HG03521 (cell line): ENCODE data around the gene SLC25A13.
"Not testable (repeated sequence)": the region's sequence is repeated elsewhere in the genome, so short reads cannot be mapped to it uniquely, and the experiment has no call there.

Experiments
- ATAC-seq: cut with Tn5 transposase; IDR thresholded peaks from one replicate; pipeline ENCODE4 v1.9.1; 2021; ENCODE audit warnings: mild to moderate bottlenecking, moderate library complexity; ENCODE audit not compliant: unreplicated experiment

Gene SLC25A13

GRCh38 chr7:96174812-96175211 is 147.1 kb downstream of the SLC25A13 start:
- ATAC-seq = no peak

- ATAC-seq = no peak
These were observed 148.1 kb downstream of the SLC25A13 start for GRCh38 chr7:96173781-96174180.

GRCh38 chr7:96169439-96169838 is 152.5 kb downstream of the SLC25A13 start:
- no peak for ATAC-seq

- ATAC-seq = no peak
These were observed 154.5 kb downstream of the SLC25A13 start for GRCh38 chr7:96167424-96167823.

- ATAC-seq = no peak
These were observed 160.0 kb downstream of the SLC25A13 start for GRCh38 chr7:96161897-96162296.

GRCh38 chr7:96157856-96158255 is 164.0 kb downstream of the SLC25A13 start:
- ATAC-seq = no peak

- not testable (repeated sequence) for ATAC-seq
These were observed 167.4 kb downstream of the SLC25A13 start for GRCh38 chr7:96154506-96154905.

- no peak for ATAC-seq
These were observed 169.2 kb downstream of the SLC25A13 start for GRCh38 chr7:96152706-96153105.

GRCh38 chr7:96151889-96152288 is 170.0 kb downstream of the SLC25A13 start:
- no peak for ATAC-seq

- no peak for ATAC-seq
These were observed 177.7 kb downstream of the SLC25A13 start for GRCh38 chr7:96144260-96144526.

GRCh38 chr7:96143495-96144259 is 178.2 kb downstream of the SLC25A13 start:
- no peak for ATAC-seq

GRCh38 chr7:96136600-96137239 is 185.2 kb downstream of the SLC25A13 start:
- ATAC-seq = no peak

- no peak for ATAC-seq
These were observed 186.7 kb downstream of the SLC25A13 start for GRCh38 chr7:96135241-96135640.

GRCh38 chr7:96131525-96131924 is 190.4 kb downstream of the SLC25A13 start:
- ATAC-seq = no peak

GRCh38 chr7:96127746-96128145 is 194.2 kb downstream of the SLC25A13 start:
- no peak for ATAC-seq

GRCh38 chr7:96126382-96126781 is 195.5 kb downstream of the SLC25A13 start:
- no peak for ATAC-seq

- no peak for ATAC-seq
These were observed 199.2 kb downstream of the SLC25A13 start for GRCh38 chr7:96122746-96123145.

GRCh38 chr7:96121752-96122151 is 200.1 kb downstream of the SLC25A13 start:
- no peak for ATAC-seq

- ATAC-seq = no peak
These were observed 201.3 kb downstream of the SLC25A13 start for GRCh38 chr7:96120445-96121225.

GRCh38 chr7:96118449-96119001 is 203.4 kb downstream of the SLC25A13 start:
- no peak for ATAC-seq

- ATAC-seq = no peak
These were observed 205.7 kb downstream of the SLC25A13 start for GRCh38 chr7:96116173-96116572.

- no peak for ATAC-seq
These were observed 207.7 kb downstream of the SLC25A13 start for GRCh38 chr7:96114190-96114589.
